Measurements from ENCODE around the gene PIK3CB.
A peak's percentile ranks its signal among the peaks of the same experiment; 100 is the strongest.
"Not testable (repeated sequence)": the region's sequence is repeated elsewhere in the genome, so short reads cannot be mapped to it uniquely, and the experiment has no call there.

The PIK3CB gene

DNA sequence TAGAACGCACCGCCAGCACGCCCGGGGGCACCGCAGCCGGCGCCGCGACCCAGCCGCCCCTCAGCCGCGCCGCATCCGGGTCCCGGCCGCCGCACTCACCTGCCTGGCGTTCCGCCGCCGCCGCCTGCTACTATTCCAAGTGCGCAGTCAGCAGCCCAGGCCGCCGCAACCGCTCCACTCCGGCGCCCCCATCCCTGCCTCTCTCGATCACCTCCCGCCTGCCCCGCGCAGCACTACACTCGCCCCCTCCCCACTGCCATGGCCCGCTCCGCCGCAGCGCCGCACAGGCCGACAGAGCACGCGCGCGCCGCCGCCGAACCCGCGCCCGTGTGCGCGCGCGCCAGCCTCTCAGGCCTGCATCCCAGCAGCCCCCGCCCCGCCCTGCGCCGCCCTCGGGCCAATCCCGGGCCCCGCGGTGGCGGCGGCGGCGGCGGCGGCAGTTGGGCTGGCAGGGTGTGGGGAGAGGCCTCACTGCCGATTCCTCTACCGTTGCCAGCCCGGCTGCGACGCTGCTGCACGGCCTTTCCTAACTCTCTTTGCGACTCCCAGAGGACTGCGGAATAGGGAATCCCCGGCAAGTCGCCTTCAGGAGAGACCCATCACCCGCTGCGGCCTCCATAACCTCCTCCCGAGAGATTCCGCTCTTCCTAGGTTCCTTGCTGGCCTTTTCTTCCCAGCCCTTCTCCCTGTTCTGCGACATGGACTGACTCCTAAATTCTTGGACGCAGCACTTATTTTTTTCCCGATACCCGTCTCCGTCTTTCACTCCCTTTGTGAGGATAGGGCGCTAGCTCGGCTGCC lies at the start of gene PIK3CB:
Gene PIK3CB (minus strand): TSS at position 333 of the 801 bp plus-strand sequence. CDS start 75,585 bp downstream, outside the sequence.
- DNase-seq, result peak; percentile 74 to 85

DNA sequence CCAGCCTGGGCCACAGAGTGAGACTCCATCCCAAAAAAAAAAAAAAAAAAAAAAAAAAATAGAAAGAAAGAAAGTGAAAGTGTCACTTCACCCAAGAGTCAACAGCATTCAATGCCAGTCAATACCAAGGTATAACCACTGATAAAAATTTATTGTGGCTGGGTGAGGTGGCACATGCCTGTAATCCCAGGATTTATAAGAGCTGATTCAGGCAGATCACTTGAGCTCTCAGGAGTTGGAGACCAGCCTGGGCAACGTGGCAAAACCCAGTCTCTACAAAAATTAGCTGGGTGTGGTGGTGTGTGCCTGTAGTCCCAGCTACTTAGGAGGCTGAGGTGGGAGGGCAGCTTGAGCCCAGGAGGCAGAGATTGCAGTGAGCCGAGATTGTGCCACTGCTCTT lies 46.5 kb upstream of the PIK3CB start:
- no peak for DNase-seq

DNA sequence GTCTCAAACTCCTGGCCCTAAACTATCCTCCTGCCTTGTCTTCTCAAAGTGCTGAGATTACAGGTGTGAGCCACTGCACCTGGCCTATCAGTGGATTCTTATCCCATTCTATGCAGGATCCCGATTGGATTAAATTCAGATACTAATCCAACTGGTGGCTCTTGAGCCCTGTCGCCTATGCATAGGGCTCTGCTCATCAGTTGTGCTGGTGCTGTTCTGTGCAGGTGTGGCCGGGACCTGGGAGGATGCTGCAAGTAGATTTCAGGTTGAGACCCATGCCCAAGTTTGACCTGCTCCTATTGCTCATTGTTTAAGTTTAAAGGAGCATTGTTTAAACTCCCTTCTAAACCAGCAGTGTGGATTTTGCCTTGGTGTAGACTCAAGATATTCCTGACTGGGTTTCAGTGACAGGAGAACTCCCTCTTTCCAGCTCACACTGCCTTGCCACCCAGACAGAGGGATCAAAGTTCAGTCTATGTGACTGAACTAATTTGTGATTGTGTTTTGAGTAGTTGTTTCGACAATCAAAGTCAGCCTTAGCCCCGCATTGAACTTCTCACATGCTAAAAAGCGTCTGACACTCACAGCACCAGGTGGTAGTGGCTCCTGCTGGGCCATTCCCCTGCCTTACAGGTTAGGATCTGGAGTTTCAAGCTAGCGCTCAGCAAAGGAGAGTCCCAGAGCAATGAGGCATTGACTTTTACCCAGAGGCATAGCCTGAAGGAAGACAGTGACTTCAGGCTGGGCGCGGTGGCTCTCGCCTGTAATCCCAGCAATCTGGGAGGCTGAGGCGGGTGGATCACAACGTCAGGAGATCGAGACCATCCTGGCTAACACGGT lies 45.0 kb upstream of the PIK3CB start:
- DNase-seq, result no peak

DNA sequence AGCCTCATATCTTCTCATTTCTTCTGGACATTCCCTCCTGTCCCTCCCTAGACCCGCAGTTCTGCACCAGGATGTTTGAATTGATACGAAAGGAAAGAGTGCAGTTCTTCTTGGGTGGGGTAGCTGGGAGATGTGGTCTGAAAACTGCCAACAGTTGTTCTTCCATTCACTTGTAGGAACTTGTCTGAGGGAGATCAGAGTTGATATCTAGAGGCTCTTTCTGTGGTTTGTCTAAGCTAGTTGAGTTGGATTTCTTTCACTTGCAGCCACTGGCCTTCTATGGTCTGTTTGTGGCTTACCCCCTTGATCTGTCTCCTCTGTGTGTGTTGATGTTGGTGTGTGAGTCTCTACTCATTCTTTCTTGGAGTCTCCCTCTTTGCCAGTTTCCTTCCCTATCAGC lies 42.5 kb upstream of the PIK3CB start:
- DNase-seq, result no peak

DNA sequence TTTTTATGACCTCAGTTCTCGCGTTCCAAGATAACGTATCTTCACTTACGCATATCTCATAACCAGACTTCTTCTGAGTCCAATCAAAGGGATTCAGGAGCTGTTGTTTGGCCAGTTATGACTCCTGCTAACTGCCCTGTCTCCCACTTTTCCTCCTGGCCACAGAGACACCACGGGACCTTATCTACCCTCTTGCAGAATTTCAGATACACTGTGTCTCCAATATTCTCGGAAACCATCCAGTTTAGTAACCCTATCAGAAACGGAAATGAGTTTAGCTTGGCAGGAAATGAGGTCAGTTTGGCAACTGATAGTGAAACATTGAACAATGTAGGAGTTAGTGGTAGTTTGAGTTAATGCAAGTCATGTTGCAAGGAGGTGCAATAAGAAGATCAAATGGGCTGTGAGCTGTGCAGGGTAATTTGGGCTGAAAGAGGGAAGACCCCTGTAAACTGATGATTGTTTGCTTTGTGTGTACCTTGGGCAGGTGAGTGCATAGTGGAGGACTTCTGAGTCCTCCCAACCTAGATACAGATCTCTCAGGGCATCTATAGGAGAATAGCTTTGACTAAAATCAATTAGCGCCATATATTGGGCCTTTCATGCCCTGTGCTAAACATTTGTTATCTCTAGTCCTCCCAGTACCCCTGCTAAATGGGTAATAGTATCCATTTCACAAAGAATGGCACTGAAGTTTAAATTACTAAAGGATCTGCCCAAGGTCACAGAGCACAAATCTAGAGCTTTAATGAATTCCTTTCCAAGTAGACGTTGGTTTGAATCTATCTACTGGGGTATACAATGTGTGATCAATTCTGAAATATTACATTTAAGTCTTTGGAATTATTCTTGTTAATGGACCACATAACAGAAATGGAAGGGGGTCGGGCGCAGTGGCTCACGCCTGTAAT lies 41.3 kb upstream of the PIK3CB start:
- DNase-seq, result no peak

DNA sequence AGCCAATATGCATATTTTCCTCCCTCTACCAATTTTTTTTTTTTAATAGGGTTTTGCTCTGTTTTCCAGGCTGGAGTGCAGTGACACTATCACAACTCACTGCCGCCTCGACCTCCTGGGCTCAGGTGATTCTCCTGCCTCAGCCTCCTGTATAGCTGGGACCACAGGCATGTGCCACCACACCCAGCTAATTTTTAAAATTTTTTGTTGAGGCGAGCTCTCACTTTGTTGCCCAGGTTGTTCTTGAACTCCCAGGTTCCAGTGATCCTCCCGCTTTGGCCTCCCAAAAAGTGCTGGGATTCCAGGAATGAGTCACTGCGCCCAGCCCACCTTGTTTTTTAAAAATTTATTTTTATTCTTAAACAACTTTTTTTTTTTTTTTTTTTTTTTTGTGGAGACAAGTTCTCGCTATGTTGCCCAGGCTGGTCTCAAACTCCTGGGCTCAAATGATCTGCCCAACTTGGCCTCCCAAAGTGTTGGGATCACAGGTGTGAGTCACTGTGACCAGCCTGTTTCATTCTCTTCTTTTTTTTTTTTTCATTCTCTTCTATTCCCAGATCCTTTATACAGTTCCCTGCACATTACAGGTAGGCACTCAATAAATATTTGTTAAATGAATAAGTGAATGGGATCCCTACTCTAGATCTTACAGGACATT lies 40.5 kb upstream of the PIK3CB start:
- no peak for DNase-seq

DNA sequence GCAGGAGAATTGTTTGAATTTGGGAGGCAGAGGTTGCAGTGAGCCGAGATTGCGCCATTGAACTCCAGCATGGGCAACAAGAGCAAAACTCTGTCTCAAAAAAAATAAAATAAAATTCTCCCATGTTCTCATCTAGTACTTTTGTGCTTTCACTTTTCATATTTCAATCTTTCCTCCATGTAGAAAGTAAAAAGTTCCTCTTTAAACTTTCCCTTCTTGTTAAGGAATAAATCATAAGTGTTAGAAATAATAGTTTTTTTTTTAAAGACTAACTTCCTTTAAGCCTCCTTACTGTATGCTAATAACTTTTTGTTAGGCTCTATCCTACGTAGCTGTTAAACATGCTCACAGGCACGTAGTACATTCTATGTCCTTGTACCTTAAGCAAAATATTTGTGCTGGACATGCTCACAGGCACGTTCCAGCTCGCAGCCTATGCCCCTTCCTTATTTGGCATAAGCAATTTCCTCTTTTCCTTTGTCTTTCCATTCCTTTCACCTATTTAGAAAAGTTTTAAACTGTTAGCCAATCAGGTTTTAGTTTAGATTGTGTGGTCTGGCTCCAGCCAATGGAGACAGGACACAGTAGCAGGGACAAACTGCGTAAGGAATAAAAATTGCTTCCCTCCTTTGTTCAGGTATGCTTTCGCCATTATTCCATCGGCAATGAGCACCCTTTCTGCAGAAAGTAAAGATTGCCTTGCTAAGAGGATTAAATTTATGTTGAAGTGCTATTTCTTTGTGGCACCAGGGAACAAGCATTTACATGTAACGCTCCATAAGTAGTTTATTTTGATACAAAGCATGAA lies 38.9 kb upstream of the PIK3CB start:
- DNase-seq, result no peak

DNA sequence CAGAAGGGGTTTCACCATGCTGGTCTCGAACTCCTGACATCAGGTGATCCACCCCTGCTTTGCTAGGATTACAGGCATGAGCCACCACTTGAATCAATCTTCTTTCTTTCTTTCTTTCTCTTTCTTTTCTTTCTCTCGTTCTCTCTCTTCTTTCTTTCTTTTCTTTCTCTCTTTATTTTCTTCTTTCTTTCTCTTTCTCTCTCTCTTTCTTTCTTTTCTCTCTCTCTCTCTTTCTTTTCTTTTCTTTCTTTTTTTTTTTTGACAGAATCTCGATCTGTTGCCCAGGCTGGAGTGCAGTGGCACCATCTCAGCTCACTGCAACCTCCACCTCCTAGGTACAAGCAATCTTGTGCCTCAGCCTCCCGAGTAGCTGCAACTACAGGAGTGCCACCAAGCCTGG lies 37.9 kb upstream of the PIK3CB start:
- no peak for DNase-seq

DNA sequence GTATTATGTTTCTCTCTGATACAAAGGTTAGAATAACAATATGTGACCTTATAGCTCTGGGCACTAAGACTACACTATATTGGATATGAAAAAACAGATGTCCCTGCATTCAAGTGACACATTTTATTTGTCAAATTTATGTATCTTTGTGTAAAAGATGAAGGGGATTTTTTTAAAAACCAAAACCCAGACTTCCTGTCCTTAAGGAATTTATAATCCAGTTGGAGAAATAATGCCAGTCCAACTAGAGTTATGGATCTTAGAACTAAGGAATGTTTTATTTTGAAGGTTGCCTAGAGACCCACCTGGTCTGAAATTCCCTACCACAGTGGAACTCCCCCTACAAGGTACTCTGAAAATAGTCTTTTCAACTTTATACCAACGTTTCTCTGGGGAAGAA lies 33.3 kb upstream of the PIK3CB start:
- DNase-seq, result no peak

DNA sequence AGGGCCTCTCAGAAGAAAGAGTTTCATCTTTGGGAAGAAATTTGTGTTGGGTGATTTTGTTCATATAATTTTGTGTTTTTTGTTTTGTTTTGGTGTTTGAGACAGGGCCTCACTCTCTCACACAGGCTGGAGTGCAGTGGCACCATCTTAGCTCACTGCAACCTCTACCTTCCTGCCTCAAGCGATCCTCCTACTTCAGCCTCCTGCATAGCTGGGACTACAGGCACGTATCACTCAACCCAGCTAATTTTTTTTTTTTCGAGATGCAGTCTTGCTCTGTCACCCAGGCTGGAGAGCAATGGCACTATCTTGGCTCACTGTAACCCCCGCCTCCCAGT lies 29.0 kb upstream of the PIK3CB start:
- DNase-seq, result no peak

DNA sequence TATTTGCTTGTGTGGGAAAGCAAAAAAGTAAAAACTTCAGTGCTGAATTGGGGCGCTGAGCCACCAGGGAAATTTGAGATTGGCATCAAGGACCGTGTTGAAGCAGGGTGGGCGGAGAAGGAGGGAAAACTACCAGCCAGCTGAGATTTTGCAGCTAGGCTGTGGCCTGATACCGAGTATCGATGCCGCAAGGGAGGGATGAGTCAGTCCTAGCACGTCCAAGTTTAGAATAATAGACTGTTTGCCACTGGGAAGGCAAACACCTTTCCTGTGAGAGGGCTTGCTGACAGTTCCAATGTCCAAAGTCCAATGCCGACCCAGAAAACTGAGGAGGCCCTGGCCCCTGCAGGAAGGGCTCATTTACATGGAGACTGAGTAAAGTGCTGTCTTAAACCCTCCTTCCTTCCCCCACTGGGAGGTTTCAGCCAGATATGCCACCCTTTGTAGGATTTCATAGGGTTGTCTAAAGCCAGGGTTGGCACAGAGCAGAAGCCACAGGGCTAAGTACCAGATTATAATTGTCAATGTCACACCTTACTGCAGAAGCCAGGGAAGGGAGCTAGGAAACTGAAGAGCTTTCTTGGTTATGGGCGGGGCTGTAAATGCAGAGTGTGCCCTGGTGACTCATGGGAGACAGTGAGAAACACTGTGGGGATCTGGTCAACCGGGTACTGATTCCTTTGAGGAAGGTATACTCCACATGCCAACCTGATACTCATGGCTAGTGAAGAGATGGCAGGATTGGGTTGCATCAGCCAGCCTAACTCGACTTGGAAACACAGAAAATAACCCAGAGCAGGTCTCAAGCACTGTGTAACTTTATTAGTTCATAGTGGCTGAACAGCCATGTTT lies 28.4 kb upstream of the PIK3CB start:
- DNase-seq, result no peak

DNA sequence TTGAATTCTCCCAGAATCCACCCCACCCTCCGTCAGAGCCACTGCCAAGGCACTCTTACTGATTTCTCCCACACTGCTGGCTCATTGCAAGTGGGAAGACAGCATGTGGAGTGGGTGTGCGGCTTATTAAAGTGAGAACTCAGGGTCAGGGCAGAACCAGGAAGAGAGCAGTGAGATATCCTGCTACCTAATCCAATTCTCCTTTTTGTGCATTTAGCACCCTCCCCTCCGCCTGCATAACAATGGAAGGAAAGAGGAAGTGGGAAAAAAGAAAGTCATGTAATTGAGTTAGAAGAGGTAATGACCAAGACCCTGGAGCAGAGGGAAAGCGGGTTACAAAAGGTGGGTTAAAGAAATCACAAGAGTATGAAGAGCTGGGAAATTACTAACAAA lies 27.8 kb upstream of the PIK3CB start:
- DNase-seq, result no peak

DNA sequence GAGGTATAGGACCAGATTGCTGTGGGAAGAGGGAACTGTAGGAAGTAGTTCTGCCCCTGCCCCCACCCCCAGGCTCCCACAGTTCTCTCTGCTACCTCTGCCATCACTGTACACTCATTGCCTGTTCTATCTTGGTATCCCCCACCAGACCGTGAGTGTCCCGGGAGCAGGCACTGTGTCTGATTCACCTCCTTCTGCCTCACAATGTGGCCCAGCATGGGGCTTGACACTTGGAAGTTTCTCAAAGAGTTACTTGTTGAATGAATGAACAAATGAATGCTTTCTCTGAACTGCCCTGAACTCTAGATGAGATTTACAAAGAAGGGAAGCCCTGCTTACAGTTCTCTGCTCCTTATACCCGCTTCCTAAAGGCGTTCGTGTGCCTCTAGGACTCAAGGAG lies 27.1 kb upstream of the PIK3CB start:
- DNase-seq, result no peak

DNA sequence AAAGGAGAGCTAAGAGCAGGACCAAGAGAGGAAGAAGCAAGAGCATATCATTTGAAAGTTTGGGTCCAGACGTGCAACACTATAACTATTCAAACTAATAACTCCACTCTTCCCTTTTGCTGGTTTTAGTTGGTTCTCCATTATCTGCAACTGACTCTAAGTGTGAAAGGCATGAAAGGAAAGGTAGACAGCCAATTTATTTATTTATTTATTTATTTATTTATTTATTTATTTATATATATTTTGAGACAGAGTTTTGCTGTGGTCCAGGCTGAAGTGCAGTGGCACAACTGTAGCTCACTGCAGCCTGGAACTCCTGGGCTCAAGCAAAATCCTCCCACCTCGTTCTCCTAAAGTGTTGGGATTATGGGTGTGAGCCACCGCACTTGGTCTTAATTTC lies 22.1 kb upstream of the PIK3CB start:
- DNase-seq, result no peak

DNA sequence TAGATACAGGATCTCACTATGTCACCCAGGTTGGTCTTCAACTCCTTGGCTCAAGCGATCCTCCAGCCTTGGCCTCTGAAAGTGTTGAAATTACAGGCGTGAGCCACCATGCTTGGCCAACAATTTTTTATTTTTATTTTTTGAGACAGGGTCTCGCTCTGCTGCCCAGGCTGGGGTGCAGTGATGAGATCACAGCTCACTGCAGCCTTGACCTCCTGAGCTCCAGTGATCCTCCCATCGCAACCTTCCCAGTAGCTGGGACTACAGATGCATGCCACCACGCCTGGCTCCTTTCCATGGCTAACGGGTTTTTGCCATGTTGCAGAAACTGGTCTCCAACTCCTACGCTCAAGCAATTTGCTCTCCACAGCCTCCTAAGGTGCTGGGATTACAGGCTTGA lies 20.2 kb upstream of the PIK3CB start:
- no peak for DNase-seq

DNA sequence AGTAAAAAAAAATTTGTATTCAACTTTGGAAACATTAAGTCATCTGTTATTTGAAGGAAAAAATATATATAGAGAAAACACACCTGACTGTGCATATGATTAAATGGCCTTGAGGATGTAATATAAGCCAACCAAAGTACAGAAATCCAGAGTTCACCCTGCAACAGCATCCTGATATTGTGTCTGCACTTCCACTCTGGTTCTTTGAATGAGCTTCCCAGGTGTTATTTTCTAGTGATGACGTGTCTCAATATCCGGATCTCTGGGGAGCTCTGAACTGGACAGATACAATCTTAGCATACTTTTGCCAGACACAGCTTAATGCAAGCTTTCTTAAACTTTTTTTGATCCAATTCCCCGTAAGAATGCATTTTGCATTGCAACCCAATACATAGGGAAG lies 19.5 kb upstream of the PIK3CB start:
- no peak for DNase-seq

DNA sequence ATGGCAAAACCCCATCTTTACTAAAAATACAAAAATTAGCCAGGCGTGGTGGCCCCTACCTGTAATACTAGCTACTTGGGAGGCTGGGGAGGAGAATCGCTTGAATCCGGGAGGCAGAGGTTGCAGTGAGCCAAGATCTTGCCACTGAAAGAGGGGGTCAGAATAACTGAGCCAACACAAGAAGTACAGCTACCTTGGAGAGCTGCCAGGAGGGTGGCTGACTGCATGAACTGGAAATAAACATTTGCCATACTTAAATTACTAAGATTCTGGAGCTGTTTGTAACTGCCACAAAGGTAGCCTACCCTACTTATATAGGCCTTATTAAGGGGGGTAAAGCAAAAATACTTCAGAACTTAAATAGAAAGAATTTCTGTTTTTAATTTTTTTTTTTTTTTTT lies 15.4 kb upstream of the PIK3CB start:
- no peak for DNase-seq

DNA sequence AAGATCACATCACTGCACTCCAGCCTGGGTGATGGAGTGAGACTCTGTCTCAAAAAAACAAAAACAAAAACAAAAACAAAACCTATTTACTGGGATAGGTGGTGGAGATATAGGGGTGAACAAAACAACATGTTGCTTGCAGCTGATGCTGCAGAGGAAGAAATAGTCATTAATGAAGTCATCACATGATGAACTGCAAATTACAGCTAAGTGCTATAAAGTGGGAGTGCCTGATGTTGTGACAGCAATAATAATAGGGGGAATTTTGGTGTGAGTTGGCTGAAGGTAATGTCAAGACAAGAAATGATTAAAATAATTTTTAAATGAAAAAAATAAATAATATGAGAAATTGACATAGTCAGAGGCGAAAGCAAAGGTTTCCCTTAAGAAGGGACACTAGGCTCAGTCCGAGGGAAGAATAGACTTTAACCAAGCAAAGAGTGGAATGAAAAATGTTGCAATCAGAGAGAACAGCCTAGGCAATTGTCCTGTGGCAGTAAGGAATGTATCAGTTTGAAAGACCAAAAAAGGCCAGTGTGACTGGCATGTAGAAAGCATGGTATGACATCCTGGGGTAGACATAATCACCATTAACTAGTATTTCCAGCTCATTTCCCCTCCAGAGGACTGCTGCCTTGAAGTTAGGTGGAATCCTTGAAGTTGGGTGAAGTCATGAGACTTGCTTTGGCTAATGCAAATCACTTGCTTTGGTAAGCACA lies 14.7 kb upstream of the PIK3CB start:
- no peak for DNase-seq

DNA sequence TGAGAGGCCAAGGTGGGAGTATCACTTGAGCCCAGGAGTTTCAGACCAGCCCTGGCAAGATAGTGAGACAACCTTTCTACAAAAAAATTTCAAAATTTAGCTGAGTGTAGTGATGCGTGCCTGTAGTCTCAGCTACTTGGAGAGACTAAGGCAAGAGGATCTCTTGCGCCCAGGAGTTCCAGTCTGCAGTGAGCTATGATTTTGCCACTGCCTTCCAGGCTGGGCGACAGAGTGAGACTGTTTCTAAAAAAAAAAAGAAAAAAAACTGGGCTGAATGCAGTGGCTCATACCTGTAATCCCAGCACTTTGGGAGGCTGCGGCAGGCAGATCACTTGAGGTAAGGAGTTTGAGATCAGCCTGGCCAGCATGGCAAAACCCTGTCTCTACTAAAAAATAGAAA lies 14.0 kb upstream of the PIK3CB start:
- DNase-seq, result no peak

DNA sequence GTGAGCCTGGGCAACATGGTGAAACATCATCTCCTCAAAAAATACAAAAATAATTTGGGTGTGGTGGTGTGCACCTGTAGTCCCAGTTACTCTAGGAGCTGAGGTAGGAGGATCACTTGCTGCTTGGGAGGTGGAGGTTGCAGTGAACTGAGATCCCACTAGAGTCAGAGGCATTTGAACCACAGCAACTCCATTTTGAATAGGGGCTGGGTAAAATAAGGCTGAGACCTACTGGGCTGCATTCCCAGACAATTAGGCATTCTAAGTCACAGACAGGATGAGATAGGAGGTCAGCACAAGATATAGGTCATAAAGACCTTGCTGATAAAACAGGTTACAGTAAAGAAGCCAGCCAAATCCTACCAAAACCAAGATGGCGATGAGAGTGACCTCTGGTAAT lies 12.1 kb upstream of the PIK3CB start:
- not testable (repeated sequence) for DNase-seq
